GM08714 (cell line): ENCODE data around the gene BMP6.

Experiments used
- H3K4me3 ChIP-seq: fragments of 200-500 bp; sonication (Bioruptor generic); 2 replicates; pipeline ENCODE4 v1.5.1; 2014; ENCODE audit warnings: mild to moderate bottlenecking, low read length, inconsistent platforms
- ZNF274 ChIP-seq: IDR thresholded peaks from 2 replicates; pipeline ENCODE4 v1.6.1; 2012; ENCODE audit warnings: mild to moderate bottlenecking, low read depth, low read length

BMP6 gene

GRCh38 chr6:7832904-7833750, 107.2 kb downstream of the BMP6 start:
- H3K4me3 ChIP-seq = no peak overlapping the region
- TF ChIP-seq ZNF274 = no peak

GRCh38 chr6:7833751-7834070, 107.8 kb downstream of the BMP6 start:
- TF ChIP-seq ZNF274 = no peak
- H3K4me3 ChIP-seq = no peak overlapping the region

- H3K4me3 ChIP-seq = no peak overlapping the region
- no peak for TF ChIP-seq ZNF274
Measured at GRCh38 chr6:7836371-7837026, 110.6 kb downstream of the BMP6 start.

- H3K4me3 ChIP-seq = no peak overlapping the region
- TF ChIP-seq ZNF274 = no peak
Measured at GRCh38 chr6:7841781-7842468, 116.0 kb downstream of the BMP6 start.

GRCh38 chr6:7846966-7847818, 121.3 kb downstream of the BMP6 start:
- no peak for TF ChIP-seq ZNF274
- H3K4me3 ChIP-seq = no peak overlapping the region

- no peak for TF ChIP-seq ZNF274
- H3K4me3 ChIP-seq = no peak overlapping the region
Measured at GRCh38 chr6:7848229-7848628, 122.3 kb downstream of the BMP6 start.

GRCh38 chr6:7851780-7852179, 125.9 kb downstream of the BMP6 start:
- TF ChIP-seq ZNF274 = no peak
- no peak overlapping the region for H3K4me3 ChIP-seq

GRCh38 chr6:7859591-7859990, 133.7 kb downstream of the BMP6 start:
- H3K4me3 ChIP-seq = no peak overlapping the region

GRCh38 chr6:7865781-7866180, 139.9 kb downstream of the BMP6 start:
- H3K4me3 ChIP-seq = no peak overlapping the region

More at GRCh38 chr6:7859591-7859990, 133.7 kb downstream of the BMP6 start:
- no peak for TF ChIP-seq ZNF274

GRCh38 chr6:7866526-7866925, 140.6 kb downstream of the BMP6 start:
- H3K4me3 ChIP-seq = no peak overlapping the region

More at GRCh38 chr6:7865781-7866180, 139.9 kb downstream of the BMP6 start:
- TF ChIP-seq ZNF274 = no peak

GRCh38 chr6:7868926-7869325, 143.0 kb downstream of the BMP6 start:
- TF ChIP-seq ZNF274 = no peak
- no peak overlapping the region for H3K4me3 ChIP-seq

More at GRCh38 chr6:7866526-7866925, 140.6 kb downstream of the BMP6 start:
- TF ChIP-seq ZNF274 = no peak

- no peak overlapping the region for H3K4me3 ChIP-seq
- no peak for TF ChIP-seq ZNF274
Measured at GRCh38 chr6:7878401-7878964, 152.6 kb downstream of the BMP6 start.

- no peak overlapping the region for H3K4me3 ChIP-seq
- TF ChIP-seq ZNF274 = no peak
Measured at GRCh38 chr6:7879043-7879442, 153.1 kb downstream of the BMP6 start.
